Mesodermal cell (in vitro differentiated cells): ENCODE data around the gene PNPLA7.
A peak's percentile ranks its signal among the peaks of the same experiment; 100 is the strongest.

ENCODE experiments used
- H3K27ac ChIP-seq: 2 replicates; pipeline ENCODE4 v1.7.0; 2013; ENCODE audit warnings: mild to moderate bottlenecking, low read depth, low read length, moderate library complexity; ENCODE audit not compliant: severe bottlenecking
- H3K36me3 ChIP-seq: 2 replicates; pipeline ENCODE4 v1.7.1; 2013; ENCODE audit warnings: mild to moderate bottlenecking, low read length, moderate library complexity; ENCODE audit not compliant: control insufficient read depth, insufficient read depth
- H3K4me1 ChIP-seq: one replicate; pipeline ENCODE4 v1.7.1; 2013; ENCODE audit warnings: mild to moderate bottlenecking, low read length; ENCODE audit not compliant: insufficient read depth, control insufficient read depth, poor library complexity, severe bottlenecking
- H3K4me3 ChIP-seq: 2 replicates; pipeline ENCODE4 v1.7.0; 2013; ENCODE audit warnings: low read length, control low read depth, mild to moderate bottlenecking; ENCODE audit not compliant: insufficient read depth, poor library complexity, severe bottlenecking; ENCODE audit errors: extremely low read depth
- H3K9me3 ChIP-seq: 2 replicates; pipeline ENCODE4 v1.7.1; 2013; ENCODE audit warnings: mild to moderate bottlenecking, low read length, moderate library complexity; ENCODE audit not compliant: control insufficient read depth
- WGBS, 2 experiments: methylation state at CpG; one replicate each; pipeline ENCODE4 v1.1.5; 2013; ENCODE audit warnings: missing lambda C conversion rate in 2 of 2; ENCODE audit not compliant: insufficient coverage in 2 of 2; 5-methylcytosine and 5-hydroxymethylcytosine counted together

PNPLA7 gene

DNA sequence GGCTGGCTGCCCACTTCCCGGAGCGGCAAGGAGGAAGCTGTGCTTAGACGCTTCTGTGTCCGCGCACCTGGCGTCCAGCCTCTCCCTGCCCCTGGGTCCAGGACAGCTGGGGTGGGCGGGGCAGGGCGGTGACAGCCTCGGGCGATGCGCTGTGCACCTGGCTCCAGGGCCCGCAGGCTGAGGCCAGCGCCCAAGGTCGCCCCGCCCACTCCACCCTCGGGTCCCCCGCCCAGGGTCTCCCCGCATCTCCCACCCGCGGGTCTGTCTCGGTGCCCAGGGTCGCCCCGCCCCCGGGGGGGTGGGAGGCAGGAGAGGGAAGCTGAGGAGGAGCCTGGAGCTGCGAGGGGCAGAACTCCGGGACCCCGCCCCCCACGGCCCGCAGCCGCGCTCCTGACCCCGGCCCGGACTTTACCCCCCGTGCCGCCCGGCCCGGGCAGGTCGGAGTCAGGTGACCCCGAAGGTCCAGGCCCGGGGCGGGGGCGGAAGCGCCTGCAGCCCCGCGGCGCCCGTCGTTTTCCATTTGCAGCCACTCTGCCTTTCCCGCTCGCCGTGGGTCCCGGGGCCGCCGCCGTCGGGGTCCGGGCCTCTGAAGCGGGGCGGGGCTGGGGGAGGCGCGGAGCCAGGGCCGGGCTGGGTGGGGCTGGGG lies 108.8 kb downstream of the PNPLA7 start, which contains the start of gene ENTPD8:
ENTPD8 (minus strand) TSS at position 69 of the 646 bp plus-strand sequence. CDS start 3,072 bp downstream, outside the sequence.
- 0 to 1% methylated on average over 30 to 31 of the region's 62 CpGs for WGBS, 2 experiments
- Histone ChIP-seq H3K9me3 (no peaks in the 10 kb centered on the region), H3K4me1 (no peaks in the 10 kb centered on the region), H3K4me3 (peak within 1 kb of the TSS; percentile 36), H3K27ac (no peak within 1 kb of the TSS), H3K36me3 (no peaks in the 10 kb centered on the region)

- Histone ChIP-seq H3K9me3 (no peaks in the 10 kb centered on the region), H3K27ac (no peak overlapping the region), H3K36me3 (no peaks in the 10 kb centered on the region), H3K4me3 (no peak overlapping the region), H3K4me1 (no peaks in the 10 kb centered on the region)
- 87 to 88% methylated on average over 14 to 17 of the region's 18 CpGs for WGBS, 2 experiments
These were observed 111.0 kb downstream of the PNPLA7 start for GRCh38 chr9:137439158-137439714.

DNA sequence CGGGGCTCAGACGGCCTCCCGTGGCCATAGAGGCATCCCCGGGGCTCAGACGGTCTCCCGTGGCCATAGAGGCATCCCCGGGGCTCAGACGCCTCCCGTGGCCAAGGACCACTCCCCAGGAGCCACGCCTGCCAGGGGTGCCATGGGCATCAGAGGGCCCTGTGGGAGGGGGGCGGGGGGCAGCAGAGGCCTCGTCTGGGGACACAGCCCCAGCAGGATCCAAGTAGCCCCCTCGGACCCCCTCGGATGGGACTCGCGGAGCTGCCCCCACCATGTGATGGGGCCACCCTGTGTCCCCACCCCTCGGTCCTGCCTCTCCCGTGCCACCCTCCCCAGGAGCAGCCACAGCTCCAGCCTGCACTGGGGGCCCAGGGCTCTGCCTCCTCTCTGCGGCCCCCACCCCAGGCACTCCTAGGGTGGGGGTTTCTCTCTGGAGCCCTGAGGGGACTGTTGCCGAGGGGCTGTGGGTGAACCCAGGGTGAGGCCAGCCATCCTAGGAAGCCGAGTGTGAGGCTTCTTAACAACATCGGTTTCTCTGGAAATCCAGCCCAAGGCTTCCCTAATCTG lies 111.5 kb downstream of the PNPLA7 start:
- no peak overlapping the region for H3K4me3 ChIP-seq
- no peaks in the 10 kb centered on the region for H3K4me1 ChIP-seq
- H3K27ac ChIP-seq, result no peak overlapping the region
- H3K36me3 ChIP-seq, result no peaks in the 10 kb centered on the region
- WGBS, 2 experiments, result 94 to 96% methylated on average over 14 to 17 of the region's 22 CpGs
- H3K9me3 ChIP-seq, result no peaks in the 10 kb centered on the region

DNA sequence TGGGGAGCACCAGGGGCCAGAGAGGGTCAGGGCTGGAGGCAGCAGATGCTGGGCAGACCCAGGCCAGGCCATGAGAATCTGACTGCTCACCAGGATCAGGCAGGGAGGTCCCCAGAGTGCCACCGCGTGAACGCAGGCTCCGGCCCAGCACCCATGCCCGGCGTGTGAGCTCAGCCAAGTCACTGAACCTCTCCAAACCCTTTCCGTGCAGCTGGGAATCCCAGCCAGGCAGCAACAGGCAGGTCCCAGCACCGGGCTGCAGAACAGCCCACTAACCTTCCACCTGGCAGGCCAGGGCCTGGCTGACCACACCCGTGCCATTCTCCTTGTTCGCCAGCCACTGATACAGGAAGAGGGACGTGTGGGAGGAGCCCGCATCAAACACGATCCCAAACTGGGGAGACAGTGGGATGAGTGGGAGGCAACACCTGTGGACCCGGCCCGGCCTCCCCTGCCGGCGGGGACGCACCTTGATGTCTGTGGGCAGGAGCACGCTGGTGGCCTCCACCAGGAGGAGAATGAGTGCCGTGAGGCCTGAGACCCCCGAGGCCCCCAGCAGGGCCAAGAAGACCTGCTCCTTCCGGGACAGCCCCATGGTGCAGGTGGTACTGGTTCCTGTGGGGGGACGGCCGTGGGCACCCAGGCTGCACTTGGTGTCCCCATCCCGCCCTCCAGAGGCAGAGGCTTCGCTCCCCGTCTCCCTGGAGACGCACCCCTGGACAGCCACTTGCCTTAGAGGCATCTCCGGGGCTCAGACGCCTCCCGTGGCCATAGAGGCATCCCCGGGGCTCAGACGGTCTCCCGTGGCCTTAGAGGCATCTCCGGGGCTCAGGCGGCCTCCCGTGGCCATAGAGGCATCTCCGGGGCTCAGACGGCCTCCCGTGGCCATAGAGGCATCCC lies 112.3 kb downstream of the PNPLA7 start:
- Histone ChIP-seq H3K27ac (no peak overlapping the region), H3K9me3 (no peaks in the 10 kb centered on the region), H3K4me1 (no peaks in the 10 kb centered on the region), H3K4me3 (no peak overlapping the region), H3K36me3 (no peaks in the 10 kb centered on the region)
- WGBS, 2 experiments, result 94 to 95% methylated on average over 24 to 38 of the region's 40 CpGs

DNA sequence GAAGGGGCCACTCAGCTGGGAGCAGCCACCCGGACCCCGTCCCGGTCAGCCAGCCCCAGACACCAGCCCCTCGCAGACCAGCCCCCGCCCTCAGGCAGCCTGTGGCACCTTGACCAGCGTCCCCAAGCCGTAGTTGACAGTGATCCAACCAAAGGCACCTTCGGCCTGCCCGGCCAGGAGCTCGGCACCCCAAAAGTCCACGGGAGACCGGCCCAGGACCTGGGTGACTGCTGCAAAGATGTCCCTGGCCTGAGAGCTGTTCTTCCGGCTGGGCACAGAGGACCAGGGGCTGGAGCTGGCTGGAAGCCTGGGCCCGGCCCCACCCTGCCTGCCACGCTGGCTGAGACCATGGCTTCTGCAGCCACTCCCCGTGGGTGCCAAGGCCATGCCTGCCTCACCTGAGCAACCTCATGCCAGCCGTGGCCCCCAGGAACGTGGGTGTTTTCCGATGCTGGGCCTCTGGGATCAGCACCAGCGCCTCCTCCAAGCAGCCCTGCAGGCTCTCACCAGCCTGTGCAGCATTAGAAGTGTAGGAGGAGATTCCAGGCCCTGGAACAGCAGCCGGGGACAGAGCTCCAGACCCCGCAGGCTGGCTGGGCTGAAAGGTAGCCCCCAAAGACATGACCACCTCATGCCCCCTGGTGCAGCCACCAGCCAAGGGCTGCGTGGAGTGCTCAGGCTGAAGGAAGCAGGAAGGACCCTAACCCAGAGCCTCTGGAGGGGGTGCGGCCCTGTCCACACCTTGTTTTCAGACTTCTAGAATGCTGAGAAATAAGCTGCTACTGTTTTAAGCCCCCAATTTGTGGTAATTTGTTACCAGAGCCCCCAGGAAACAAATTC lies 113.2 kb downstream of the PNPLA7 start:
- Histone ChIP-seq H3K36me3 (no peaks in the 10 kb centered on the region), H3K4me1 (no peaks in the 10 kb centered on the region), H3K27ac (no peak overlapping the region), H3K4me3 (no peak overlapping the region), H3K9me3 (no peaks in the 10 kb centered on the region)
- 93 to 96% methylated on average over 23 to 24 of the region's 24 CpGs for WGBS, 2 experiments

GRCh38 chr9:137435980-137436760 lies 114.0 kb downstream of the PNPLA7 start:
- no peaks in the 10 kb centered on the region for H3K4me1 ChIP-seq
- no peak overlapping the region for H3K27ac ChIP-seq
- no peak overlapping the region for H3K4me3 ChIP-seq
- no peaks in the 10 kb centered on the region for H3K36me3 ChIP-seq
- no peaks in the 10 kb centered on the region for H3K9me3 ChIP-seq
- WGBS, 2 experiments, result 89 to 94% methylated on average over 26 to 40 of the region's 42 CpGs

GRCh38 chr9:137435381-137435891 lies 114.8 kb downstream of the PNPLA7 start:
- WGBS, 2 experiments, result 92 to 93% methylated on average over 16 to 18 of the region's 20 CpGs
- H3K9me3 ChIP-seq, result no peaks in the 10 kb centered on the region
- H3K27ac ChIP-seq, result no peak overlapping the region
- H3K4me1 ChIP-seq, result no peaks in the 10 kb centered on the region
- no peaks in the 10 kb centered on the region for H3K36me3 ChIP-seq
- H3K4me3 ChIP-seq, result no peak overlapping the region

- H3K4me1 ChIP-seq, result no peaks in the 10 kb centered on the region
- H3K9me3 ChIP-seq, result no peaks in the 10 kb centered on the region
- no peak overlapping the region for H3K27ac ChIP-seq
- H3K36me3 ChIP-seq, result no peaks in the 10 kb centered on the region
- H3K4me3 ChIP-seq, result no peak overlapping the region
- WGBS, 2 experiments, result 92% methylated on average over 39 to 40 of the region's 43 CpGs
These were observed 115.5 kb downstream of the PNPLA7 start for GRCh38 chr9:137434498-137435380.

GRCh38 chr9:137433916-137434431 lies 116.2 kb downstream of the PNPLA7 start:
- H3K4me3 ChIP-seq, result no peak overlapping the region
- H3K27ac ChIP-seq, result no peak overlapping the region
- WGBS, 2 experiments, result 91 to 93% methylated on average over 16 to 24 of the region's 26 CpGs
- no peaks in the 10 kb centered on the region for H3K4me1 ChIP-seq
- no peaks in the 10 kb centered on the region for H3K9me3 ChIP-seq
- no peaks in the 10 kb centered on the region for H3K36me3 ChIP-seq
